Pancreas (tissue), 10 donors: Measurements from ENCODE around the gene CALHM2. TPM values are rescaled to one million over a fixed set of nuclear protein-coding genes. Genes with fewer than 3 reads are reported as not detected.
A peak's percentile ranks its signal among the peaks of the same experiment; 100 is the strongest.

Source experiments
- ATAC-seq, 4 donors: fragments of 200-7000 bp; cut with Tn5 transposase; one replicate each; pipeline versions ENCODE4 v1.8.0 to v1.9.1; 2020; ENCODE audit warnings: mild to moderate bottlenecking in 4 of 4, moderate library complexity in 4 of 4
- DNase-seq, 6 donors: peaks; one replicate each; pipeline ENCODE4 v3.0.0-alpha.2; 2020
- FAIRE-seq: peaks from 2 replicates; lab custom pipeline; 2012; peaks lifted over from hg19 to GRCh38; lab: Jason Lieb, UNC
- H3K27ac ChIP-seq, 4 donors: fragments of 200-600 bp; sonication (generic); 1 replicate in 3 of 4; 2 replicates in 1 of 4; pipeline versions ENCODE4 v1.5.0 to v1.8.0; 2020
- H3K27me3 ChIP-seq, 4 donors: fragments of 200-600 bp; one replicate each; pipeline ENCODE4 v1.8.0; 2021
- H3K36me3 ChIP-seq, 3 donors: fragments of 200-600 bp; sonication (generic) in 1 of 3; one replicate each; pipeline versions ENCODE4 v1.5.0 to v1.8.0; 2020 to 2021
- H3K4me1 ChIP-seq, 3 donors: fragments of 200-600 bp; one replicate each; pipeline ENCODE4 v1.8.0; 2021
- H3K4me3 ChIP-seq, 4 donors: fragments of 200-600 bp; sonication (generic) in 2 of 4; one replicate each; pipeline versions ENCODE4 v1.5.0 to v1.8.0; 2020 to 2021
- H3K9me3 ChIP-seq, 4 donors: fragments of 200-600 bp; one replicate each; pipeline ENCODE4 v1.8.0; 2021
- WGBS, 2 donors: extraction: QIAGEN DNeasy Blood & Tissue Kit; methylation state at CpG; one replicate each; pipeline ENCODE4 v1.1.7; 2013; 5-methylcytosine and 5-hydroxymethylcytosine counted together
- intact Hi-C, 3 donors: fragments of 100-400 bp; cut with DNase I; formaldehyde crosslinking; loops; one replicate each; pipeline versions ENCODE4 v1.11.1 to v1.14.2; 2022
- polyA plus RNA-seq, 2 donors: library from polyadenylated mRNA; stranded (reverse); fragments of 200-250 nt; gene quantifications; one replicate each; pipeline ENCODE4 v1.2.3, GENCODE V29; 2013
- total RNA-seq, 6 donors: library from RNA; stranded (reverse); fragmentation: NEBNext Ultra II Directional in 4 of 6; extraction: Animal tissue kit (Norgen Biotek cat#: 25700) in 4 of 6; gene quantifications; one replicate each; pipeline versions ENCODE4 v1.2.1 to v1.2.4, GENCODE V29; 2021 to 2023
- TF ChIP-seq, protein P1 (sequence below), 4 donors: fragments of 200-600 bp; sonication (generic) in 3 of 4; IDR thresholded peaks; one replicate each; pipeline versions ENCODE4 v1.5.0 to v1.8.0; 2021; ENCODE audit warnings: antibody characterized with exemption in 4 of 4
- donor health status: healthy with polysubstance abuse.
- donor health status: DM: no; HTN: no; CAD: no; lungs with moderate emphysema.
- donor health status: DM: no; HTN: no; CAD: no.
- donor health status: control.
- donor health status: control.
- donor health status: Bipolar disorder and iron deficiency.
- donor health status: DM: yes; HTN: yes; CAD: no.
- donor health status: DM: no; HTN: no; CAD: no.
- donor health status: DM: no; HTN: no; CAD: no.
- donor health status: DM: yes; HTN: yes; CAD: no.

CALHM2 gene
- total and polyA plus RNA-seq, 8 donors = 1.1 to 14.0 (median 6.2) TPM

GRCh38 chr10:103452506-103453230 is 498 bp upstream of the CALHM2 start:
- ATAC-seq = peak in 1 of 4 donors; percentile 2
- 35 to 38% methylated on average over 27 of the region's 27 CpGs for WGBS, 2 donors
- TF ChIP-seq, protein P1, sequence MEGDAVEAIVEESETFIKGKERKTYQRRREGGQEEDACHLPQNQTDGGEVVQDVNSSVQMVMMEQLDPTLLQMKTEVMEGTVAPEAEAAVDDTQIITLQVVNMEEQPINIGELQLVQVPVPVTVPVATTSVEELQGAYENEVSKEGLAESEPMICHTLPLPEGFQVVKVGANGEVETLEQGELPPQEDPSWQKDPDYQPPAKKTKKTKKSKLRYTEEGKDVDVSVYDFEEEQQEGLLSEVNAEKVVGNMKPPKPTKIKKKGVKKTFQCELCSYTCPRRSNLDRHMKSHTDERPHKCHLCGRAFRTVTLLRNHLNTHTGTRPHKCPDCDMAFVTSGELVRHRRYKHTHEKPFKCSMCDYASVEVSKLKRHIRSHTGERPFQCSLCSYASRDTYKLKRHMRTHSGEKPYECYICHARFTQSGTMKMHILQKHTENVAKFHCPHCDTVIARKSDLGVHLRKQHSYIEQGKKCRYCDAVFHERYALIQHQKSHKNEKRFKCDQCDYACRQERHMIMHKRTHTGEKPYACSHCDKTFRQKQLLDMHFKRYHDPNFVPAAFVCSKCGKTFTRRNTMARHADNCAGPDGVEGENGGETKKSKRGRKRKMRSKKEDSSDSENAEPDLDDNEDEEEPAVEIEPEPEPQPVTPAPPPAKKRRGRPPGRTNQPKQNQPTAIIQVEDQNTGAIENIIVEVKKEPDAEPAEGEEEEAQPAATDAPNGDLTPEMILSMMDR (IDR thresholded peaks at IDR 0.05) = no peak

DNA sequence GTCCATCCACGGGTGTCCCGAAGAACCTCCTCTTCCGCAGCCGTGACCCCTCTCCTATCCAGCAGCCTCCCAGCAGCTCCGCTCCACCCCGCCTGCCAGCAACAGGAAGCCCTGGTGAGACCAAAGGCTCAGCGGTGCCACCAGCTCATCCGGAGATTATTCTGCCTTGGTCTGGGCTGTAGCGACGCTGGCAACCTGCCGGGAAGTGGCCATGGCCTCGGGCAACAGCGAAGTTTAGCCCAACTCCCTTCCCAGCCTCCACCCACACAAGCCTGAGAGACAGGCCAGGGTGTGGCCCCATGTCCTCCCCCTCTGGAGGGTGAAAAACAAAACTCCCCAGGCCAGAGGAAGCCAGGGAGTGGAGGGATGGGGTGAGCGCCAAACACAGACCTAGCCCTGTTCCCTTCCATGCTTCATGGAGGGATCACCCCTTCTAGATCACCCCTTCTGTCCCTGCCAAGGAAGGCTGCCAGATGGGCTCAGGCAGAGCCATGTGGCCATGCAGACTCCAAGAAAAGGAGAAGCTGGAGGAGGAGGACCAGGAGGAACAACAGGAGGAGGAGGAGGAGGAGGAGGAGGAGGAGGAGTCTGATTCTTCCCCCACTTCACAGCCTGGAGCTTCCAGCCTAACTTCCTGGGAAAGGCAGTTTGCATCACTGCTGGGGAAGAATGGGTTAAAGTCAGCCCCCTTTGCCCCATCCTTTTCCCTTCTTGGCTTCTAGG is 918 bp downstream of the CALHM2 start:
- DNase-seq (peak in 2 of 6 donors; percentile 38 to 55), FAIRE-seq (no peak), ATAC-seq (peak; percentile 20 to 49 (median 38))
- Histone ChIP-seq H3K36me3 (peaks cover 0 to 5% (median 0%) of the 10 kb centered on the region in 3 donors), H3K27ac (peak overlapping the region; percentile 10 to 47 (median 29)), H3K4me1 (peaks cover 0 to 4% (median 0%) of the 10 kb centered on the region in 3 donors), H3K9me3 (no peaks in the 10 kb centered on the region), H3K4me3 (peak overlapping the region; percentile 26 to 53 (median 46)), H3K27me3 (no peaks in the 10 kb centered on the region)
- WGBS, 2 donors = 45 to 51% methylated on average over 14 of the region's 14 CpGs
- TF ChIP-seq, protein P1 (IDR thresholded peaks at IDR 0.05) = no peak
- intact Hi-C loops = no loop called here

More at GRCh38 chr10:103452506-103453230, 498 bp upstream of the CALHM2 start:
- Histone ChIP-seq H3K27ac (peak overlapping the region in 3 of 4 donors; percentile 17 to 47 (median 41)), H3K27me3 (no peaks in the 10 kb centered on the region), H3K9me3 (no peaks in the 10 kb centered on the region), H3K36me3 (peaks cover 0 to under 1% (median 0%) of the 10 kb centered on the region in 3 donors), H3K4me3 (peak overlapping the region; percentile 26 to 53 (median 46)), H3K4me1 (peaks cover 0 to 4% (median 0%) of the 10 kb centered on the region in 3 donors)
- FAIRE-seq (no peak), DNase-seq (no peak)
- intact Hi-C loops = no loop called here

- H3K4me1 ChIP-seq = peaks cover 0 to 4% (median 0%) of the 10 kb centered on the region in 3 donors
Measured at GRCh38 chr10:103450201-103450695, 1.9 kb downstream of the CALHM2 start.

GRCh38 chr10:103449208-103450144 is 2.7 kb downstream of the CALHM2 start:
- intact Hi-C loops = no loop called here
- H3K27me3 ChIP-seq = no peaks in the 10 kb centered on the region
- peaks cover 0 to 16% (median 13%) of the 10 kb centered on the region in 3 donors for H3K36me3 ChIP-seq
- ATAC-seq (no peak), FAIRE-seq (no peak), DNase-seq (peak in 1 of 6 donors; percentile 70)
- WGBS, 2 donors = 83 to 84% methylated on average over 34 of the region's 34 CpGs
- TF ChIP-seq, protein P1 (IDR thresholded peaks at IDR 0.05) = no peak
- H3K27ac ChIP-seq = no peak overlapping the region
- H3K4me3 ChIP-seq = peak overlapping the region in 1 of 4 donors; percentile 10
- H3K4me1 ChIP-seq = peaks cover 0 to 4% (median 0%) of the 10 kb centered on the region in 3 donors
- H3K9me3 ChIP-seq = no peaks in the 10 kb centered on the region

More at GRCh38 chr10:103450201-103450695, 1.9 kb downstream of the CALHM2 start:
- intact Hi-C loops = no loop called here
- H3K27ac ChIP-seq = no peak overlapping the region
- FAIRE-seq = no peak
- peaks cover 0 to 8% (median 7%) of the 10 kb centered on the region in 3 donors for H3K36me3 ChIP-seq
- no peaks in the 10 kb centered on the region for H3K27me3 ChIP-seq
- no peaks in the 10 kb centered on the region for H3K9me3 ChIP-seq
- WGBS, 2 donors = 83 to 87% methylated on average over 12 of the region's 12 CpGs
- TF ChIP-seq, protein P1 (IDR thresholded peaks at IDR 0.05) = no peak
- peak overlapping the region in 1 of 4 donors; percentile 53 for H3K4me3 ChIP-seq
- ATAC-seq = no peak
- DNase-seq = no peak
